Measurements from ENCODE around the gene FBXO17. TPM values are rescaled to one million over a fixed set of nuclear protein-coding genes. Genes with fewer than 3 reads are reported as not detected.
"Not testable (repeated sequence)": the region's sequence is repeated elsewhere in the genome, so short reads cannot be mapped to it uniquely, and the experiment has no call there.

The FBXO17 gene
- total RNA-seq, 6 donors from 2014 or later: 5.0 to 18.9 (median 10.4) TPM

DNA sequence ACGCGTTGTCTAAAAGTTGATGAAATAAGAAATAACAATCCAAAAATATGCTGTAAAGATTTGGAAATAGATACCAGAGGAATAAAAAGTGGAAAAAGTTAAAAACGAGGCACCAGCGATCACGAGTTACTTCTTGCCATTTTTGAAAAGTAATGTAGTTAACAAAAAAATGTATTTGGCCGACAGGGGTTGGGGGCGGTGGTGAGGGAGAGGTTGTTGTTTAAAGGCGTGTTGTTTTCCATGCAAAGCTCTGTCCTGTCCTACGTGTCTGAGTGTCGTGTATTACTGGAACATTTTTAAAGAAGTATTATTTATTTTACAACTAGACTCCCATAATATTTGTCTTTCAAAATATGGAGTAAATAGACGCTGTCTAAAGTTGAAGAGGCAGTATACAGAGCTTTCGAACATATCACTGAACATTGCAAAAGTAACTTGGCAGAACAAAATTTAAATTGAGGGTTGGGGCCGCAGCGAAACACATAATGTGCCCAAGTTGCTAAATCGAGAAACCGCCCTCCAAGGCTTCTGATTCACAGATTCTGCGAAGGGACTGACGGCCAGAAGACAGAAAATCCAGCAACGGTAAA is 823 bp downstream of the FBXO17 start:
- WGBS, 2 donors: 59 to 61% methylated on average over 19 of the region's 19 CpGs
- no peaks in the 10 kb centered on the region for H3K27me3 ChIP-seq
- no peak for TF ChIP-seq POLR2AphosphoS5 (IDR thresholded peaks at IDR 0.05)
- no peak for TF ChIP-seq POLR2A (IDR thresholded peaks at IDR 0.05)
- no peak for TF ChIP-seq EP300 (IDR thresholded peaks at IDR 0.05)
- TF ChIP-seq, protein P1, sequence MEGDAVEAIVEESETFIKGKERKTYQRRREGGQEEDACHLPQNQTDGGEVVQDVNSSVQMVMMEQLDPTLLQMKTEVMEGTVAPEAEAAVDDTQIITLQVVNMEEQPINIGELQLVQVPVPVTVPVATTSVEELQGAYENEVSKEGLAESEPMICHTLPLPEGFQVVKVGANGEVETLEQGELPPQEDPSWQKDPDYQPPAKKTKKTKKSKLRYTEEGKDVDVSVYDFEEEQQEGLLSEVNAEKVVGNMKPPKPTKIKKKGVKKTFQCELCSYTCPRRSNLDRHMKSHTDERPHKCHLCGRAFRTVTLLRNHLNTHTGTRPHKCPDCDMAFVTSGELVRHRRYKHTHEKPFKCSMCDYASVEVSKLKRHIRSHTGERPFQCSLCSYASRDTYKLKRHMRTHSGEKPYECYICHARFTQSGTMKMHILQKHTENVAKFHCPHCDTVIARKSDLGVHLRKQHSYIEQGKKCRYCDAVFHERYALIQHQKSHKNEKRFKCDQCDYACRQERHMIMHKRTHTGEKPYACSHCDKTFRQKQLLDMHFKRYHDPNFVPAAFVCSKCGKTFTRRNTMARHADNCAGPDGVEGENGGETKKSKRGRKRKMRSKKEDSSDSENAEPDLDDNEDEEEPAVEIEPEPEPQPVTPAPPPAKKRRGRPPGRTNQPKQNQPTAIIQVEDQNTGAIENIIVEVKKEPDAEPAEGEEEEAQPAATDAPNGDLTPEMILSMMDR (IDR thresholded peaks at IDR 0.05): no peak
- H3K36me3 ChIP-seq: no peaks in the 10 kb centered on the region
- H3K4me1 ChIP-seq: peaks cover 7 to 20% (median 11%) of the 10 kb centered on the region in 4 donors
- ATAC-seq (ENCODE audit: low FRiP score in 2 of 2) (no peak), DNase-seq (no peak)
- H3K4me3 ChIP-seq: peak overlapping the region; percentile 47 to 75 (median 62)
- H3K27ac ChIP-seq: peak overlapping the region; percentile 65 to 89 (median 79)
- H3K9me3 ChIP-seq: no peaks in the 10 kb centered on the region

DNA sequence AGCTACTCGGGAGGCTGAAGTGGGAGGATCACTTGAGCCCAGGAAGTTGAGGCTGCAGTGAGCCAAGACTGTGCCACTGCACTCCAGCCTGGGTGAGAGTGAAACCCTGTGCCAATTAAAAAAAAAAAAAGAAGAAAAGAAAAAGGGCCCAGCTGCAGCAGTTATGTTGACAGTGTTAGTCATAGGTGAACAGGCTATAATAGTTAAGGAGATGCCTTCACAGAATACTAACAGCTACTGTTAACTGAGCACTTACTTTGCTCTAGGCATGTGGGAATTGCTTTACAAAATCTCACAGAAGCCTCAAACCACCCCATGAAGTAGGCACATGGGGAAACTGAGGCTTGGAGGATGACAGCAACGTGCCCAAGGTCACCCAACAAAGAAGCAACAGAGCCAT is 3.9 kb downstream of the FBXO17 start:
- no peaks in the 10 kb centered on the region for H3K9me3 ChIP-seq
- no peak for DNase-seq
- H3K4me1 ChIP-seq: peaks cover 7 to 17% (median 11%) of the 10 kb centered on the region in 4 donors
- no peaks in the 10 kb centered on the region for H3K27me3 ChIP-seq
- H3K36me3 ChIP-seq: peaks cover 0 to 1% (median 0%) of the 10 kb centered on the region in 4 donors
- WGBS, 2 donors: 74 to 86% methylated on average over 2 of the region's 2 CpGs
- no peak overlapping the region for H3K27ac ChIP-seq
- no peak for TF ChIP-seq POLR2A (IDR thresholded peaks at IDR 0.05)
- TF ChIP-seq POLR2AphosphoS5 (IDR thresholded peaks at IDR 0.05): no peak
- TF ChIP-seq, protein P1 (IDR thresholded peaks at IDR 0.05): no peak
- no peak for TF ChIP-seq EP300 (IDR thresholded peaks at IDR 0.05)
- H3K4me3 ChIP-seq: no peak overlapping the region
- ATAC-seq (ENCODE audit: low FRiP score in 2 of 2): no peak

DNA sequence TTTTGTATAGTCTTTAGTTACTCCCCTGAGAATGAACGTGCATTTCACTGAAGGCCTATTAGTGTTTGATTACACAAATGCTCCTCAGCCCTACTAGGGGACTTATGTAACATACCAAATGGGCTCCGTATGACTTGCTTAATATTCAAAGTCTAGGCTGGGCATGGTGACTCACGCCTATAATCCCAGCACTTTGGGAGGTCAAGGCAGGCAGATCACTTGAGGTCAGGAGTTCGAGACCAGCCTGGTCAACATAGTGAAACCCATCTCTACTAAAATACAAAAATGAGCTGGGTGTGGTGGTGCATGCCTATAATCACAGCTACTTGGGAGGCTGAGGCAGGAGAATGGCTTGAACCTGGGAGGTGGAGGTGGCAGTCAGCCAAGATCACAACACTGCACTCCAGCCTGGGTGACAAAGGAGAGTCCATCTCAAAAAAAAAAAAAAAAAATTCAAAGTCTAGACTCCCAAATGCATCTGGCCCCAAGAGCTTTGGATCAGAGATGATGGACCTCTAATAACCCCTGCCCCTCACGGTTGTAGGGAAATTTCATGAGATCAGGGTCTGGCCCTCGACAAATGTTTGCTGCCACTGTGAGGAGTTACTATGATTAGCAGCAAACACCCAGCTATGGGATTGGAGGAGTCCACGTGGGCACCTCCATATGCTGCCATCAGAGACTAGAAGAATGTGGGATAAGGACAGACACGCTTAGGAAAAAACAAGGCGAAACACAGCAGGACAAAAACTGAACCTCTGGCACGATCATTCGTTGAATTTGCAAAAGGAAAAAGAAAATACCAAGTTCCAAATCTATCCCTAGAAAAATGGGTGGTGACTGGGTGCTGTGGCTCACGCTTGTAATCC is 4.6 kb downstream of the FBXO17 start:
- ATAC-seq (ENCODE audit: low FRiP score in 2 of 2) (no peak), DNase-seq (no peak)
- Histone ChIP-seq H3K36me3 (peaks cover 0 to 3% (median 0%) of the 10 kb centered on the region in 4 donors), H3K9me3 (no peaks in the 10 kb centered on the region), H3K27me3 (no peaks in the 10 kb centered on the region), H3K4me3 (no peak overlapping the region), H3K27ac (no peak overlapping the region), H3K4me1 (peaks cover 1 to 10% (median 7%) of the 10 kb centered on the region in 4 donors)
- TF ChIP-seq POLR2A (IDR thresholded peaks at IDR 0.05): no peak
- no peak for TF ChIP-seq POLR2AphosphoS5 (IDR thresholded peaks at IDR 0.05)
- TF ChIP-seq, protein P1 (IDR thresholded peaks at IDR 0.05): no peak
- no peak for TF ChIP-seq EP300 (IDR thresholded peaks at IDR 0.05)
- 80 to 83% methylated on average over 12 of the region's 12 CpGs for WGBS, 2 donors

DNA sequence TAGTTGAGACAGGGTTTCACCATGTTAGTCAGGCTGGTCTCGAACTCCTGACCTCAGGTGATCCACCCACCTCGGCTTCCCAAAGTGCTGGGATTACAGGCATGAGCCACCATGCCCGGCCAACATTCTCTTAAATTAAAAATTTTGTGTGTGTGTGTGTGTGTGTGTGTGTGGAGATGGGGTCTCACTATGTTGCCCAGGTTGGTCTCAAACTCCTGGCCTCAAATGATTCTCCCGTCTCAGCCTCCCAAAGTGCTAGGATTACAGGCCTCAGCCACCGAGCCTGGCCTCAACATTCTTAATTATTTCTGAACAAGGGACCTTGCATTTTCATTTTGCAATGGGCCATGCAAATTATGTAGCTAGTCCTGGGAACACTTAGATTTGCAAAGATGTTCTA is 9.4 kb downstream of the FBXO17 start:
- ATAC-seq (ENCODE audit: low FRiP score in 2 of 2): not testable (repeated sequence)
- WGBS, 2 donors: 88 to 95% methylated on average over 5 of the region's 5 CpGs

DNA sequence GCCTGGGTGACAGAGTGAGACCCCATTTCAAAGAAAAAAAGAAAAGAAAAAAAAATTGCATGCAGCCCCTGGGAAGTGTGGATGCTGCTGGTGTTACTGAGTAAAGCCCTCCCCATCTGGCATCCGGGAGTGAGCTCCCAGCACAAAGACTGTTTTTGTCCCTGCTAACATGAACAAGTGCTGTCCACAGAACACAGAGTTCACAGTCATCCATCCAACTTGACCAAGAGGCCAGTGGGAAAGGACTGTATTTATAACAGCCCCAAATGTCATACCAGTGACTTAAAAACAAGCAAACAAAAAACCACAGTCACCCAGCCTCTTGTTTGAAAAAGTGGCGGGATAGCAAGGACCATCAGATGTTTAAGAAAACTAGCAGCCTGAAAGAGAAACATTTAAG is 10.8 kb downstream of the FBXO17 start:
- 89 to 94% methylated on average over 2 of the region's 2 CpGs for WGBS, 2 donors
- no peak for DNase-seq
- Histone ChIP-seq H3K4me3 (no peak overlapping the region), H3K27me3 (no peaks in the 10 kb centered on the region), H3K36me3 (peaks cover 0 to 3% (median 0%) of the 10 kb centered on the region in 4 donors), H3K9me3 (no peaks in the 10 kb centered on the region), H3K27ac (no peak overlapping the region), H3K4me1 (peaks cover 3 to 10% (median 8%) of the 10 kb centered on the region in 4 donors)
- no peak for TF ChIP-seq EP300 (IDR thresholded peaks at IDR 0.05)
- TF ChIP-seq, protein P1 (IDR thresholded peaks at IDR 0.05): no peak
- no peak for TF ChIP-seq POLR2AphosphoS5 (IDR thresholded peaks at IDR 0.05)
- no peak for ATAC-seq (ENCODE audit: low FRiP score in 2 of 2)

More for the DNA sequence above, 9.4 kb downstream of the FBXO17 start:
- not testable (repeated sequence) for H3K9me3 ChIP-seq, H3K36me3 ChIP-seq, H3K27ac ChIP-seq, DNase-seq, H3K27me3 ChIP-seq, H3K4me3 ChIP-seq
- peaks cover 3 to 10% (median 8%) of the 10 kb centered on the region in 4 donors for H3K4me1 ChIP-seq

All from upper lobe of left lung (tissue), 6 donors.